ENCODE data around the gene MFAP4.

DNA sequence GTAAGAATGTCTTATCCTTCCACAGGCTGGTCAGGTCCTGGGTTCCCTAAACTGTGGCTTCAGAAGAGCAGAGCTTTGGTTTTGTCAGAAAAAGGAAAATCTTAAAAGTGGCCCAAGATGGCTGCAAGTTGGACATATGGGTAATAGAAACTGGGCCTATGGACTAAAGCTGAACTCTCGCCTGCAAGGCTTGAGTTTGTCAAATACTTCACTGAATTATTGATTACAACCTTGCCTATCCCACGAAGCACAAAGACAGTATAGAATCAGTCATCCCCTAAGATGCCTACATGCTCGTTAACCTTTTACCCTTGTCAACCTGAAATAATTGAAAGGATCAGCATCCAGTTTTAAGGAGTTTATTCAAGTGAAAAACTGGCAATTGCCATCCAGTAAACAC, 44.7 kb upstream of the MFAP4 start:
- TF ChIP-seq, protein P1, sequence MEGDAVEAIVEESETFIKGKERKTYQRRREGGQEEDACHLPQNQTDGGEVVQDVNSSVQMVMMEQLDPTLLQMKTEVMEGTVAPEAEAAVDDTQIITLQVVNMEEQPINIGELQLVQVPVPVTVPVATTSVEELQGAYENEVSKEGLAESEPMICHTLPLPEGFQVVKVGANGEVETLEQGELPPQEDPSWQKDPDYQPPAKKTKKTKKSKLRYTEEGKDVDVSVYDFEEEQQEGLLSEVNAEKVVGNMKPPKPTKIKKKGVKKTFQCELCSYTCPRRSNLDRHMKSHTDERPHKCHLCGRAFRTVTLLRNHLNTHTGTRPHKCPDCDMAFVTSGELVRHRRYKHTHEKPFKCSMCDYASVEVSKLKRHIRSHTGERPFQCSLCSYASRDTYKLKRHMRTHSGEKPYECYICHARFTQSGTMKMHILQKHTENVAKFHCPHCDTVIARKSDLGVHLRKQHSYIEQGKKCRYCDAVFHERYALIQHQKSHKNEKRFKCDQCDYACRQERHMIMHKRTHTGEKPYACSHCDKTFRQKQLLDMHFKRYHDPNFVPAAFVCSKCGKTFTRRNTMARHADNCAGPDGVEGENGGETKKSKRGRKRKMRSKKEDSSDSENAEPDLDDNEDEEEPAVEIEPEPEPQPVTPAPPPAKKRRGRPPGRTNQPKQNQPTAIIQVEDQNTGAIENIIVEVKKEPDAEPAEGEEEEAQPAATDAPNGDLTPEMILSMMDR (conservative IDR thresholded peaks at IDR 0.05 in 1 of 2, IDR thresholded peaks at IDR 0.05 in 1 of 2; ENCODE audit: extremely low read depth in 1 of 2, insufficient read depth in 1 of 2, low read depth in 1 of 2, low read length in 2 of 2) = no peak
- TF ChIP-seq EZH2 (IDR thresholded peaks at IDR 0.05; ENCODE audit: borderline replicate concordance, low read length) = no peak
